ENCODE results near the gene CHST6. TPM values are rescaled to one million over a fixed set of nuclear protein-coding genes. Genes with fewer than 3 reads are reported as not detected.
"Not testable (repeated sequence)": the region's sequence is repeated elsewhere in the genome, so short reads cannot be mapped to it uniquely, and the experiment has no call there.

The CHST6 gene
- not detected for total RNA-seq

GRCh38 chr16:75495076-75495674, at the start of gene CHST6:
Gene CHST6, minus strand, starts transcription at chr16:75495441. Its CDS starts 15,613 bp downstream, at chr16:75479828.
- Mint-ChIP-seq H3K4me1 (ENCODE audit: low read depth) (peaks cover 6% of the 10 kb centered on the region), H3K4me3 (peak within 1 kb of the TSS; percentile 54), H3K36me3 (ENCODE audit: low read depth) (no peaks in the 10 kb centered on the region), H3K27me3 (peaks cover 25% of the 10 kb centered on the region), H3K9me3 (no peaks in the 10 kb centered on the region), H3K27ac (no peak within 1 kb of the TSS)
- POLR2A ChIA-PET = no interaction called here
- intact Hi-C loops (cut with micrococcal nuclease) = no loop called here
- peak; percentile 89 for ATAC-seq
- peak; percentile 35 for DNase-seq
- no peak for TF ChIP-seq CTCF (IDR thresholded peaks at IDR 0.05)
- CTCF ChIA-PET = interaction anchor here (1.2 to 1.9 kb wide), 3 partner anchors 10 to 24 kb away, joined by 3 to 7 read pairs (median 6); no protein-coding TSS in a partner anchor

- intact Hi-C loops (cut with micrococcal nuclease); POLR2A ChIA-PET; H3K36me3 Mint-ChIP-seq (ENCODE audit: low read depth); H3K4me3 Mint-ChIP-seq; H3K27ac Mint-ChIP-seq; DNase-seq; ATAC-seq; H3K9me3 Mint-ChIP-seq; CTCF ChIA-PET; H3K4me1 Mint-ChIP-seq (ENCODE audit: low read depth); H3K27me3 Mint-ChIP-seq: not testable (repeated sequence)
Measured at GRCh38 chr16:75542462-75542861, 47.2 kb upstream of the CHST6 start.

- Mint-ChIP-seq H3K27me3 (no peaks in the 10 kb centered on the region), H3K36me3 (ENCODE audit: low read depth) (no peaks in the 10 kb centered on the region), H3K4me1 (ENCODE audit: low read depth) (no peaks in the 10 kb centered on the region), H3K27ac (no peak overlapping the region), H3K4me3 (no peak overlapping the region), H3K9me3 (no peaks in the 10 kb centered on the region)
- CTCF ChIA-PET = interaction anchor here (1.1 to 1.8 kb wide), 3 partner anchors 9 to 76 kb away, joined by 3 to 5 read pairs (median 4); no protein-coding TSS in a partner anchor
- no peak for DNase-seq
- TF ChIP-seq CTCF (IDR thresholded peaks at IDR 0.05) = no peak
- intact Hi-C loops (cut with micrococcal nuclease) = no loop called here
- POLR2A ChIA-PET = no interaction called here
- no peak for ATAC-seq
Measured at GRCh38 chr16:75541236-75541635, 46.0 kb upstream of the CHST6 start.

GRCh38 chr16:75538882-75539565, 43.8 kb upstream of the CHST6 start:
- H3K9me3 Mint-ChIP-seq = not testable (repeated sequence)

GRCh38 chr16:75537776-75538175, 42.5 kb upstream of the CHST6 start:
- Mint-ChIP-seq H3K27me3 (no peaks in the 10 kb centered on the region), H3K27ac (no peak overlapping the region), H3K4me3 (no peak overlapping the region), H3K4me1 (ENCODE audit: low read depth) (no peaks in the 10 kb centered on the region), H3K9me3 (no peaks in the 10 kb centered on the region), H3K36me3 (ENCODE audit: low read depth) (no peaks in the 10 kb centered on the region)
- ChIA-PET CTCF (no interaction called here), POLR2A (no interaction called here)
- DNase-seq (no peak), ATAC-seq (no peak)
- intact Hi-C loops (cut with micrococcal nuclease) = no loop called here
- no peak for TF ChIP-seq CTCF (IDR thresholded peaks at IDR 0.05)

More at GRCh38 chr16:75538882-75539565, 43.8 kb upstream of the CHST6 start:
- H3K4me1 Mint-ChIP-seq (ENCODE audit: low read depth); DNase-seq; H3K4me3 Mint-ChIP-seq; intact Hi-C loops (cut with micrococcal nuclease); H3K36me3 Mint-ChIP-seq (ENCODE audit: low read depth); H3K27me3 Mint-ChIP-seq; ATAC-seq; H3K27ac Mint-ChIP-seq; CTCF ChIA-PET; POLR2A ChIA-PET: not testable (repeated sequence)

- no peak for ATAC-seq
- CTCF ChIA-PET = interaction anchor here (1.1 to 1.4 kb wide), 2 partner anchors 14 to 29 kb away, joined by 3 to 4 read pairs; no protein-coding TSS in a partner anchor
- no peaks in the 10 kb centered on the region for H3K4me1 Mint-ChIP-seq (ENCODE audit: low read depth)
- no peak within 1 kb of the TSS for H3K27ac Mint-ChIP-seq
- no peaks in the 10 kb centered on the region for H3K36me3 Mint-ChIP-seq (ENCODE audit: low read depth)
- intact Hi-C loops (cut with micrococcal nuclease) = no loop called here
- no peak within 1 kb of the TSS for H3K4me3 Mint-ChIP-seq
- no peaks in the 10 kb centered on the region for H3K9me3 Mint-ChIP-seq
- TF ChIP-seq CTCF (IDR thresholded peaks at IDR 0.05) = no peak
- DNase-seq = no peak
- POLR2A ChIA-PET = no interaction called here
- no peaks in the 10 kb centered on the region for H3K27me3 Mint-ChIP-seq
Measured at GRCh38 chr16:75535901-75536300, 40.7 kb upstream of the CHST6 start, which contains the start of gene CHST5. Gene CHST5, minus strand, starts transcription at chr16:75536108. Its CDS starts 5,724 bp downstream, at chr16:75530384.
